SK-N-SH treated with all-trans-retinoic acid at 6 μM for 48 hours (cell line): ENCODE results near the gene ADAT3.

Experiments used
- ATAC-seq: fragments of 200-7000 bp; cut with Tn5 transposase; 3 replicates; pipeline ENCODE4 v1.9.1; 2020; ENCODE audit warnings: mild to moderate bottlenecking, moderate library complexity
- ARNTL ChIP-seq: fragments of 450-650 bp; formaldehyde crosslinking; IDR thresholded peaks from 2 replicates; pipeline ENCODE4 v1.5.0; 2020; ENCODE audit warnings: low read depth, mild to moderate bottlenecking, moderate library complexity, borderline replicate concordance
- BACH2 ChIP-seq: fragments of 250-450 bp; sonication (Bioruptor Pico); IDR thresholded peaks from 2 replicates; pipeline ENCODE4 v1.9.0; 2021; ENCODE audit warnings: mild to moderate bottlenecking, borderline replicate concordance
- CREB5 ChIP-seq: fragments of 250-450 bp; sonication (Bioruptor Pico); IDR thresholded peaks from 2 replicates; pipeline ENCODE4 v1.5.1; 2020; ENCODE audit warnings: low read depth, mild to moderate bottlenecking, moderate library complexity
- CSDC2 ChIP-seq: fragments of 250-450 bp; sonication (Bioruptor Pico); IDR thresholded peaks from 2 replicates; pipeline ENCODE4 v1.5.0; 2020; ENCODE audit warnings: mild to moderate bottlenecking, moderate library complexity
- CSRNP3 ChIP-seq: fragments of 250-450 bp; sonication (Bioruptor Pico); IDR thresholded peaks from 2 replicates; pipeline ENCODE4 v1.5.1; 2021; ENCODE audit warnings: mild to moderate bottlenecking, moderate library complexity
- ESRRG ChIP-seq: fragments of 250-450 bp; sonication (Bioruptor Pico); IDR thresholded peaks from 2 replicates; pipeline ENCODE4 v1.6.1; 2021; ENCODE audit warnings: mild to moderate bottlenecking
- ISL1 ChIP-seq: fragments of 250-450 bp; sonication (Bioruptor Pico); IDR thresholded peaks from 2 replicates; pipeline ENCODE4 v2.1.2; 2022; ENCODE audit warnings: mild to moderate bottlenecking, moderate library complexity
- OSR1 ChIP-seq: fragments of 250-450 bp; sonication (Bioruptor Pico); IDR thresholded peaks from 2 replicates; pipeline ENCODE4 v1.8.0; 2022; ENCODE audit warnings: moderate library complexity, mild to moderate bottlenecking, inconsistent platforms
- PATZ1 ChIP-seq: fragments of 250-450 bp; sonication (Bioruptor Pico); IDR thresholded peaks from 2 replicates; pipeline ENCODE4 v1.8.0; 2020; ENCODE audit warnings: mild to moderate bottlenecking, moderate library complexity, borderline replicate concordance
- POU6F1 ChIP-seq: fragments of 250-450 bp; sonication (Bioruptor Pico); IDR thresholded peaks from 2 replicates; pipeline ENCODE4 v1.8.0; 2021; ENCODE audit warnings: low read depth, mild to moderate bottlenecking, moderate library complexity, borderline replicate concordance
- PPARA ChIP-seq: fragments of 250-450 bp; sonication (Bioruptor Pico); IDR thresholded peaks from 2 replicates; pipeline ENCODE4 v1.5.0; 2020; ENCODE audit warnings: mild to moderate bottlenecking, borderline replicate concordance
- RARB ChIP-seq: fragments of 250-450 bp; sonication (Bioruptor Pico); IDR thresholded peaks from 2 replicates; pipeline ENCODE4 v1.8.0; 2021; ENCODE audit warnings: mild to moderate bottlenecking, moderate library complexity
- TCF4 ChIP-seq: fragments of 250-450 bp; sonication (Bioruptor Pico); IDR thresholded peaks from 2 replicates; pipeline ENCODE4 v1.8.0; 2021; ENCODE audit warnings: mild to moderate bottlenecking, moderate library complexity, borderline replicate concordance
- TOX ChIP-seq: fragments of 250-450 bp; sonication (Bioruptor Pico); IDR thresholded peaks from 2 replicates; pipeline ENCODE4 v1.8.0; 2021; ENCODE audit warnings: mild to moderate bottlenecking, moderate library complexity, borderline replicate concordance
- ZC3H10 ChIP-seq: fragments of 250-450 bp; sonication (Bioruptor Pico); IDR thresholded peaks from 2 replicates; pipeline ENCODE4 v1.5.1; 2021; ENCODE audit warnings: mild to moderate bottlenecking, moderate library complexity
- ZFP3 ChIP-seq: fragments of 250-450 bp; sonication (Bioruptor Pico); IDR thresholded peaks from 2 replicates; pipeline ENCODE4 v1.5.0; 2020; ENCODE audit warnings: mild to moderate bottlenecking, moderate library complexity
- ZFP30 ChIP-seq: fragments of 450-650 bp; formaldehyde crosslinking; IDR thresholded peaks from 2 replicates; pipeline ENCODE4 v1.5.0; 2022; ENCODE audit warnings: mild to moderate bottlenecking, moderate library complexity
- ZNF565 ChIP-seq: fragments of 450-650 bp; formaldehyde crosslinking; conservative IDR thresholded peaks from 2 replicates; pipeline ENCODE4 v1.5.0; 2020; ENCODE audit warnings: low read depth, mild to moderate bottlenecking, moderate library complexity
- ZNF70 ChIP-seq: fragments of 450-650 bp; formaldehyde crosslinking; IDR thresholded peaks from 2 replicates; pipeline ENCODE4 v1.5.0; 2020; ENCODE audit warnings: mild to moderate bottlenecking, moderate library complexity

Gene ADAT3

GRCh38 chr19:1907563-1908363, 2.6 kb downstream of the ADAT3 start:
- TF ChIP-seq CSRNP3 (CRISPR knock-in tag), result no peak
- TF ChIP-seq PPARA (CRISPR knock-in tag), result no peak
- TF ChIP-seq PATZ1 (CRISPR knock-in tag), result no peak
- no peak for TF ChIP-seq OSR1
- no peak for TF ChIP-seq ZNF565 (CRISPR knock-in tag)
- no peak for TF ChIP-seq BACH2
- TF ChIP-seq CSDC2 (CRISPR knock-in tag), result no peak
- TF ChIP-seq ZNF70 (CRISPR knock-in tag), result no peak
- no peak for TF ChIP-seq TCF4 (CRISPR knock-in tag)
- TF ChIP-seq ISL1, result no peak
- no peak for TF ChIP-seq TOX
- no peak for TF ChIP-seq ARNTL
- TF ChIP-seq ZFP30 (CRISPR knock-in tag), result no peak
- TF ChIP-seq ZFP3, result no peak
- no peak for ATAC-seq

GRCh38 chr19:1908364-1908678, 3.1 kb downstream of the ADAT3 start:
- no peak for ATAC-seq

More at GRCh38 chr19:1908364-1908678, 3.1 kb downstream of the ADAT3 start:
- TF ChIP-seq CSDC2 (CRISPR knock-in tag) (no peak), CSRNP3 (CRISPR knock-in tag) (no peak), ESRRG (CRISPR knock-in tag) (no peak), OSR1 (no peak), CREB5 (no peak), RARB (no peak), ZNF565 (CRISPR knock-in tag) (no peak), ZC3H10 (CRISPR knock-in tag) (no peak), ZFP30 (CRISPR knock-in tag) (no peak), POU6F1 (CRISPR knock-in tag) (no peak), BACH2 (no peak), ZNF70 (CRISPR knock-in tag) (no peak), TCF4 (CRISPR knock-in tag) (no peak)
